ENCODE measurements around the gene HCK. TPM values are rescaled to one million over a fixed set of nuclear protein-coding genes. Genes with fewer than 3 reads are reported as not detected.
"Not testable (repeated sequence)": the region's sequence is repeated elsewhere in the genome, so short reads cannot be mapped to it uniquely, and the experiment has no call there.

The HCK gene
- total RNA-seq, 1 donor from 2014 or later = 11.5 TPM

- no peak for DNase-seq
Measured at GRCh38 chr20:32108814-32109391, 56.9 kb downstream of the HCK start.

- peak; percentile 96 for DNase-seq
Measured at GRCh38 chr20:32109392-32110172, 57.5 kb downstream of the HCK start, which contains the start of gene TM9SF4. TM9SF4 (plus strand) TSS chr20:32109714; CDS start chr20:32109741, 27 bp downstream.

- no peak for DNase-seq
Measured at GRCh38 chr20:32110173-32110704, 58.2 kb downstream of the HCK start.

GRCh38 chr20:32110727-32111126 is 58.7 kb downstream of the HCK start:
- no peak for DNase-seq

- DNase-seq = no peak
Measured at GRCh38 chr20:32111156-32111686, 59.2 kb downstream of the HCK start.

GRCh38 chr20:32111753-32112152 is 59.7 kb downstream of the HCK start:
- DNase-seq = no peak

GRCh38 chr20:32112841-32113240 is 60.8 kb downstream of the HCK start:
- DNase-seq = no peak

GRCh38 chr20:32113591-32114260 is 61.7 kb downstream of the HCK start:
- DNase-seq = no peak

- no peak for DNase-seq
Measured at GRCh38 chr20:32114305-32114960, 62.4 kb downstream of the HCK start.

GRCh38 chr20:32115211-32115767 is 63.2 kb downstream of the HCK start:
- no peak for DNase-seq

GRCh38 chr20:32116079-32116521 is 64.1 kb downstream of the HCK start:
- no peak for DNase-seq

- DNase-seq = not testable (repeated sequence)
Measured at GRCh38 chr20:32116796-32117195, 64.8 kb downstream of the HCK start.

- not testable (repeated sequence) for DNase-seq
Measured at GRCh38 chr20:32118427-32118826, 66.4 kb downstream of the HCK start.

- no peak for DNase-seq
Measured at GRCh38 chr20:32119734-32120133, 67.7 kb downstream of the HCK start.

- not testable (repeated sequence) for DNase-seq
Measured at GRCh38 chr20:32121908-32122307, 69.9 kb downstream of the HCK start.

GRCh38 chr20:32123088-32123487 is 71.0 kb downstream of the HCK start:
- no peak for DNase-seq

- DNase-seq = no peak
Measured at GRCh38 chr20:32124916-32125454, 72.9 kb downstream of the HCK start.

- no peak for DNase-seq
Measured at GRCh38 chr20:32125506-32125905, 73.5 kb downstream of the HCK start.

- DNase-seq = no peak
Measured at GRCh38 chr20:32126919-32127318, 74.9 kb downstream of the HCK start.

- no peak for DNase-seq
Measured at GRCh38 chr20:32127347-32127746, 75.3 kb downstream of the HCK start.

GRCh38 chr20:32128167-32128566 is 76.1 kb downstream of the HCK start:
- no peak for DNase-seq

GRCh38 chr20:32129863-32130262 is 77.8 kb downstream of the HCK start:
- no peak for DNase-seq

Data from skin of body (tissue), 2 donors.